Erythroblast (primary cell): ENCODE data around the gene IFI27L2.
"Not testable (repeated sequence)": the region's sequence is repeated elsewhere in the genome, so short reads cannot be mapped to it uniquely, and the experiment has no call there.

Experiments
- GATA1 ChIP-seq: IDR thresholded peaks from 2 replicates; pipeline ENCODE4 v1.6.1; 2011; ENCODE audit warnings: low read depth, mild to moderate bottlenecking, control low read depth, low read length, moderate library complexity
- POLR2A ChIP-seq: IDR thresholded peaks from 2 replicates; pipeline ENCODE4 v1.6.1; 2011; ENCODE audit warnings: mild to moderate bottlenecking, low read length

DNA sequence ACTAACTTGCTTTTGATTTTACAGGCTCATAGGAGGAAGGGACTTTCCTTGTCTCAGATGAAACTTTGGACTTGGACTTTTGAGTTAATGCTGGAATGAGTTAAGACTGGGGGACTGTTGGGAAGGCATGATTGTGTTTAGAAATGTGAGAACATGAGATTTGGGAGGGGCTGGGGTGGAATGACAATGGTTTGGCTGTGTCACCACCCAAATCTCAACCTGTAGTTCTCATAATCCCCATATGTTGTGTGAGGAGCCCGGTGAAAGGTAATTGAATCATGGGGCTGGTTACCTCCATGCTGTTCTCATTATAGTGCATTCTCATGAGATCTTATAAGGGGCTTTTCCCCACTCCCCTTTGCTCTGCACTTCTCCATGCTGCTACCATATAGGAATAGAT, 26.7 kb upstream of the IFI27L2 start:
- not testable (repeated sequence) for TF ChIP-seq POLR2A, GATA1
